GM18520 (cell line): Measurements from ENCODE around the gene CDH23.

Experiments
- ATAC-seq: cut with Tn5 transposase; IDR thresholded peaks from one replicate; pipeline ENCODE4 v1.9.1; 2021; ENCODE audit not compliant: unreplicated experiment

The CDH23 gene

DNA sequence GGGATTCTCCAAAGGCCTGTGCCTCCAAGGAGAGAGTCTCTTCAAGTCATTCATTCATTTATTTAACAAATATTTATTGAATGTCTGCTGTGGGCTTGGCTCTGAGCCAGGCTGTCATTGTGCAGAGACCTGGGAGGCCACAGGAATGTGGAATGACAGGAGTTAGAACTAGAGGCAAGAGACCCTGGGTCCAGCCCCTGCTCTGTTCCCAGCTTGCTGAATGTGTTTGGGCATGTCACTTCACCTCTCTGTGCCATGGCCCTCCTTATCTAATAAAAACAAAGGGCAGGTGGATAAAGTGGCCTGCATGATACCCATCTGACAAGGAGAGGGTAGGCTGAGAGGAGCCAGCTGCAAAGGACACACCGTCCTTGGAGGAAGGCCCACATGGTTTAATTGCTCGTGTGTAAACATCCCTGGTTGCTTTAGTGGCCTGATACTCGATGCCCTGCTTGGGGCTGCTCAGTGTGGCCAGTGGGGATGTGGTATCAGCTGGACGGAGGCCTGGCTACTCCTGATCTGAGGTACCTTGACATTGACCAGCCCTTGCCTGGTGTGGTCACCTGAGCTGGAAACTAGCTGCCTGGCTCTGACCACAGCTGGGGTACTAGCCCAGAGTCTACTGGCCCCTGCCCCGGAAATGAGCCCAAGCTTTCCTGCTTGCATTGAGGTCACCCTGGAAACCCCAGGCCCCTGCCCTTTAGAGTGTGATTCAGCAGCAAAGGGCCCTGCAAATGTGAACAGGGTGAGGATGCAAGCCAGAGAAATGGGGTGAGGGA is 116.2 kb downstream of the CDH23 start:
- no peak for ATAC-seq

DNA sequence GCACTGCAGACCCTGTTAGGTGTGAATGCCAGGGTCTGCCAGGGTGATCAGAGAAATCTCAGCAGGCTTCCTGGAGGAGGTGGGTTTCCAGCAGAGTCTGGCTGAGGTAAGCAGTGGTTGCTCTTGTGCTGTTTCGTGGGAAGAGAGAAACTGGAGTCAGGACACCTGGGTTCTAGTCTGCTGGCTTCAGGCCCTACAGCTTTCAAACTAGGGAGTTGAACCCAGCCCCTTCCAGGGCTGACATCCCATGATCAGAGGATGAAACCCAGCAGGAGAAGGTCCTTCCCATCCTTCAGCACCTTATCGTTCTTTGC is 116.8 kb downstream of the CDH23 start:
- ATAC-seq: no peak

DNA sequence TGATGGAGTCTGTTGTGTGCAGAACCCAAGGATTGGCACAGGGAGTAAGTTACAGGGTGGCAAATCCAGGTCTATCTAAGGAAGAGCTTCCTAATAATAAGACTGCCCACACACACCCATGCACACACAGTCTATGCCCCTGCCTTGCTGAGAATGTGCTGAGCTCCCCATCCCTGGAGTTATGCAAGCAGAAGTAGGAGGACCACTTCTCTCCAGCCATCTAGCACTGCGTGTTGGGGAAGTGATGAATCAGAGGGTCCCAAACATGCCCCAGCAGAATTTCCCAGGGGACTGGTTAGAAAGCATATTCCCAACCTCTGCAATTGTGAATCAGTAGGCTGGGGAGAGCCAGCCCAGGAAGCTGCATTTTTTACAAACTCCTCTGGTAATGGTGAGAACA is 117.2 kb downstream of the CDH23 start:
- no peak for ATAC-seq

- ATAC-seq: no peak
These were observed 118.9 kb downstream of the CDH23 start for GRCh38 chr10:71515531-71516172.

DNA sequence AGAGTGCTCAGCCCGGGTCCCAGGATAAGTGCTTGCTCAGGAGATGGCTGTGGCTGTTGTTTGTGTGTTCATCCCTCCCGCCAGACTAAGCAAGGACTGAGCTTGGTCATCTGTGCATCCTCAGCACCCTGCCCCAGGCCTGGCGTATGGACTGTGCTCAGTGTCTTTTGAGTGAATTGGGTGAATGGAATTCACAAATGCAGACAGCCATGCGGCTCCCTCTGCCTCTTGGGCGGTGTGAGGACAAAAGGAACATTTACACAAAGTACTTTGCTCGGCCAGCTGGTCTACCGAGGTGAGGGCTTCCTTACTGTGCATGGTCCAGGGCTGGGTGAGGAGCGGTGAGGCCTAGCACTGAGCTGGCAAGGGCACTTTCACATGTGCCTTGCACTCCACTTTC is 120.2 kb downstream of the CDH23 start:
- ATAC-seq: no peak

- ATAC-seq: no peak
These were observed 120.8 kb downstream of the CDH23 start for GRCh38 chr10:71517298-71518169.

- no peak for ATAC-seq
These were observed 123.3 kb downstream of the CDH23 start for GRCh38 chr10:71520042-71520441.

DNA sequence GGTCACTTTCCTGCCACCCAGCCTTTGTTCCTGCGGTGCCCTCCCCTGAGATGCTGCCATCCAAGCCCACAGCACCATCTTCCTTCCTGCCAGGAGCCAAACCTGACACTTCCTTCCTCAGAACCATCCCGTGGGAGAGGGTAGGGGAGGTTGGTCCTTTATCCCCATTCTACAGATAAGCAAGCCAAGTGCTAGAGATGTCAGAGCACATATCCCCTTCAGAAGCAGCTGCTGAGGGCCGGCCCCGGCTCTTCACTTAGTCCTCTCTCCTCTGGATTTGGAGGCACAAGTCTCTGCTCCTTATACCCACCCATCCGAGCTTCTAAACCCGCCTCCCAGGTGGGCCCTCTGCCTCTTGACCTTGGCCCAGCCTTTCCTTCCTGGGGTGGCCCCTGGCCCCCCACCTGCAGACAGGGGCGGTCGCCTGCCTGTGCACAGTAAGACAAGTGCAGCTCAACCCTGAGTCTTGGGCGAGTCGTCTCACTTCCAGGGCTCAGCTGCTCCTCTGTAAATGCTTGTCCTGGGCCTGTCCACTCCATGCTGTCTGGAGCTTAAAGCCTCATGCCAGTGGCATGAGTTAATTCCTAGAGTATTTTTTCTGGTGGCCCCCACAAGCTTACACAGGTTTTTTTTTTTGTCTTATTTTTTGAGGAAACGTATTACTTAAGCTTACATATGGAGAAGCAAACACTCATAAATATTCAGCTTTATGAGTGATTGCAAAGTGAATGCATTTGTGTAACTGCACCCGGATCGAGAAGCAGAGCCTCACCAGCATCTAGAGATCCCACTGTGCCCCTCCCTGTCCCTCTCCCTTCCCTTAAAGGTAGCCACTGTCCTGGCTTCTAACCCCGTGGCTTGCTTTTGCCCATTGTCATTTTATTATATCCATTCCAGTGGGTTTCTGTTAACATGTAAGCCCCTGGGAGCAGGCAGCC is 125.1 kb downstream of the CDH23 start:
- ATAC-seq: no peak

- ATAC-seq: no peak
These were observed 125.9 kb downstream of the CDH23 start for GRCh38 chr10:71522442-71523144.

GRCh38 chr10:71523756-71524155 is 127.0 kb downstream of the CDH23 start:
- ATAC-seq: no peak

GRCh38 chr10:71525092-71525491 is 128.4 kb downstream of the CDH23 start:
- ATAC-seq: no peak

DNA sequence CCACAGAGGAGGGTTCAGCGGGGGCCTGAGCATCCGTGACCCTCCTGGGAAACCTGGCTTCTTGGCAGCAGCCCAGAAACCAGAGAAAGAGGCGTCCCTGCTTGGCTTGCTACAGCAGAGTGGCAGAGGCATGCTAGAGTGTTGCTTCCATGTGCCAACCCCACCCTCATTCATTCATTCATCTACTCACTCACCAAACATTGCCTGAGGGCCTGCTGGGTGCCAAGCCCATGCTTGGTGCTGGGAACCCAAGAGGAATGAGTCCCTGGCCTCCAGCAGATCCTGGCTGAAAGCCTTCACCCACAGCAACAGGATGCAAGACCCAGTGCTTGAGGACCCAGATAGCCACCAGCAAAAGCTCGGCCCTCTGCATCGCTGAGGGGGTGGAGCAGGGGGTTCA is 129.0 kb downstream of the CDH23 start:
- ATAC-seq: no peak

DNA sequence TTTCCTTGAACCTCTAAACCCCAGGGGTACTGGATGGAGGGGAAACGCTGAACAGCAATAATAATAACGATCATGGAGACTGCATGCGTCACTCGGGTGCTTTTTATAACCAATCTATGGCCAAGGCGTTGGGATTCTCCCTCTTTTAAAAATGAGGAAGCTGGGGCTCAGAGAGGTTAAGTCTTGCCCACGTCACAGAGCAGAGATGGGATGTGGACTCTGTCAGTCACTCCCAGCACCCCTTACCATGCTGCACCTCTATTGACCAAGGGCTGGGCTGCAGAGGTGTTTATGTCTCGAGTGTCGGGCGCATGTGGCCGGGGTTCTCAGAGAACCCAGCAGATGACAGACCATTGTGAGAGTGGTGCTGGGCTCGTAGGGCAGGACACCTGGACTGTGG is 129.9 kb downstream of the CDH23 start:
- ATAC-seq: no peak

- no peak for ATAC-seq
These were observed 130.4 kb downstream of the CDH23 start for GRCh38 chr10:71527135-71527534.

- ATAC-seq: no peak
These were observed 131.9 kb downstream of the CDH23 start for GRCh38 chr10:71528371-71529206.

GRCh38 chr10:71529207-71529827 is 132.6 kb downstream of the CDH23 start:
- ATAC-seq: no peak

- no peak for ATAC-seq
These were observed 134.1 kb downstream of the CDH23 start for GRCh38 chr10:71530781-71531180.

- ATAC-seq: no peak
These were observed 135.0 kb downstream of the CDH23 start for GRCh38 chr10:71531485-71532446.
